Adrenal gland (tissue), 5 donors: ENCODE data around the gene GRIN3B.

Experiments
- POLR2A ChIP-seq, 2 donors: fragments of 450-650 bp; IDR thresholded peaks; one replicate each; pipeline ENCODE4 v1.6.1; 2017; ENCODE audit warnings: antibody characterized with exemption in 2 of 2, mild to moderate bottlenecking in 2 of 2, moderate library complexity in 1 of 2
- TF ChIP-seq, protein P1 (sequence below), 6 experiments: fragments of 450-650 bp in 4 of 6; fragments of 200-600 bp in 2 of 6; sonication (generic) in 1 of 6; IDR thresholded peaks; 1 replicate in 5 of 6; 2 replicates in 1 of 6; pipeline versions ENCODE4 v1.5.1 to v1.8.0; 2016 to 2021; ENCODE audit warnings: antibody characterized with exemption in 6 of 6, mild to moderate bottlenecking in 2 of 6, moderate library complexity in 1 of 6
- donor health status: DM: no; HTN: no; CAD: no.

DNA sequence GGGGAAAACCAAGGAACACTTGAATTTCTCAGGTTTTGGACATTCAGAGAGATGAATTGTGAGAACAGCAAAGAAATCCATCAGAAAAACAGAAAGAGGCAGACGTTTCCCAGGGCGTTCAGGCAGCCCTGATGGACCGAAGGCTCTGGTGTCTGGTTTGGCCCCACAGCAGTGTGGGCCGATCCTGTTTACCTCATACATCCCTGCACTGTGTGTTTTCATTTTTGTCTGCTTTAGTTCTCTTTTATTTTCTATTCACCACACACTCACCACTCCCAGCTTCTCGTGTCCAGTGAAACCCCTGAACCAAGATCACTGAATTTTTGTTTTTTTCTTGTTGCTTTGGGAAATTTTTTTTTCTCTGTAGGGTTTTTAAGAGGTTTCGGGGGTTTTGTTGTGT is 27.9 kb upstream of the GRIN3B start:
- TF ChIP-seq, protein P1, sequence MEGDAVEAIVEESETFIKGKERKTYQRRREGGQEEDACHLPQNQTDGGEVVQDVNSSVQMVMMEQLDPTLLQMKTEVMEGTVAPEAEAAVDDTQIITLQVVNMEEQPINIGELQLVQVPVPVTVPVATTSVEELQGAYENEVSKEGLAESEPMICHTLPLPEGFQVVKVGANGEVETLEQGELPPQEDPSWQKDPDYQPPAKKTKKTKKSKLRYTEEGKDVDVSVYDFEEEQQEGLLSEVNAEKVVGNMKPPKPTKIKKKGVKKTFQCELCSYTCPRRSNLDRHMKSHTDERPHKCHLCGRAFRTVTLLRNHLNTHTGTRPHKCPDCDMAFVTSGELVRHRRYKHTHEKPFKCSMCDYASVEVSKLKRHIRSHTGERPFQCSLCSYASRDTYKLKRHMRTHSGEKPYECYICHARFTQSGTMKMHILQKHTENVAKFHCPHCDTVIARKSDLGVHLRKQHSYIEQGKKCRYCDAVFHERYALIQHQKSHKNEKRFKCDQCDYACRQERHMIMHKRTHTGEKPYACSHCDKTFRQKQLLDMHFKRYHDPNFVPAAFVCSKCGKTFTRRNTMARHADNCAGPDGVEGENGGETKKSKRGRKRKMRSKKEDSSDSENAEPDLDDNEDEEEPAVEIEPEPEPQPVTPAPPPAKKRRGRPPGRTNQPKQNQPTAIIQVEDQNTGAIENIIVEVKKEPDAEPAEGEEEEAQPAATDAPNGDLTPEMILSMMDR (IDR thresholded peaks at IDR 0.05), result no peak
- TF ChIP-seq POLR2A (IDR thresholded peaks at IDR 0.05), result no peak
